ENCODE data around the gene NADSYN1. TPM values are rescaled to one million over a fixed set of nuclear protein-coding genes. Genes with fewer than 3 reads are reported as not detected.

NADSYN1 gene
- total and polyA plus RNA-seq, 2 donors from 2014 or later: 34.9 to 72.9 TPM

DNA sequence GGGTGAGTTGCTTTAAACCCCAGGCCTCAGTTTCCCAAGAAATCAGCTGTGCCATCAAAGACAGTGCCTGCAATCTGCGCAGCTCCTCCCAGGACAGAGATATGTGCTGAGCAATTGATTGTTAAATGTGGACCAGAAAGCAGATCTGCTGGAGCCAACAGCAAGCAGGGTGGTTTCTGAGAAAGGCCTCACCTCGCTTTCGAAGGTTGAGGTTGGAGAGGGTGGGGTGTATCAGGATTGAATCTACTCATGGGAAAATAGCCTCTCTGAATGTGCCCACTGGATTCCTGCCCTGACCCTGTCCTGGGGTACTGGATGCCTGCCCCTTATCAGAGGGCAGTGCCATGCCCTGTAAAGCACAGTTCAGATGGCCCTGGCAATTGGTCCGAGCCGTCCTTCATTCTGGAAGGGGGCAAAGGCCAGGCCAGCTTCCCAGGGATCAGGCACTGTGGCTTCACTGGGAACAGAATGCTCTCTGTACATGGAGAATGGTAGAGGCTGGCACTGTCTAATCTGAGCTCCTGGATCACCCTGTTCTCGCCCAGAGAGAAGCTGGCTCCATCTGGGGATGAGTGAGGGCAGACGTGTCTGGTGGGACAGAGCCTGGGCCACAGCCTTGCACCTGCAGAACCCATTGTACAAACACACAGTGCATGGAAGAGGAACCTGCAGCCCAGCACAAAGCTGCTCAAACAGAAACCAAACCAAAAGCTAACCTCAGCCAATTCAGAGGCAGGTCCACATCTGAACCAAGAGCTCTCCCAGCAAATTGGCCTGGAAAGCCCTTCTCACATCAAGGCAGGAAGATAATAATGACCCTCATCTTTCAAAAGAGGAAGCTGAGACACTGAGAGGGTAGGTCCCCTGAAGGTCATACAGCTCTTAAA, 20.0 kb upstream of the NADSYN1 start:
- Histone ChIP-seq H3K4me3 (ENCODE audit: low read length in 3 of 3) (no peak overlapping the region), H3K9ac (ENCODE audit: low read length in 3 of 3) (no peak overlapping the region), H3K36me3 (ENCODE audit: control insufficient read depth in 2 of 3, insufficient read depth in 3 of 3, low read length in 3 of 3) (no peaks in the 10 kb centered on the region), H3K4me1 (ENCODE audit: control insufficient read depth in 2 of 3, insufficient read depth in 2 of 3, low read depth in 1 of 3, low read length in 3 of 3) (no peaks in the 10 kb centered on the region), H3K27ac (ENCODE audit: low read depth in 2 of 2, low read length in 2 of 2) (no peak overlapping the region), H3K27me3 (ENCODE audit: control insufficient read depth, insufficient read depth, low read length) (no peaks in the 10 kb centered on the region), H3K9me3 (ENCODE audit: control insufficient read depth in 2 of 3, insufficient read depth in 1 of 3, low read length in 3 of 3) (no peaks in the 10 kb centered on the region)
- DNase-seq (no peak), FAIRE-seq (no peak)
- intact Hi-C loops (cut with DNase I): no loop called here
- TF ChIP-seq, protein P1, sequence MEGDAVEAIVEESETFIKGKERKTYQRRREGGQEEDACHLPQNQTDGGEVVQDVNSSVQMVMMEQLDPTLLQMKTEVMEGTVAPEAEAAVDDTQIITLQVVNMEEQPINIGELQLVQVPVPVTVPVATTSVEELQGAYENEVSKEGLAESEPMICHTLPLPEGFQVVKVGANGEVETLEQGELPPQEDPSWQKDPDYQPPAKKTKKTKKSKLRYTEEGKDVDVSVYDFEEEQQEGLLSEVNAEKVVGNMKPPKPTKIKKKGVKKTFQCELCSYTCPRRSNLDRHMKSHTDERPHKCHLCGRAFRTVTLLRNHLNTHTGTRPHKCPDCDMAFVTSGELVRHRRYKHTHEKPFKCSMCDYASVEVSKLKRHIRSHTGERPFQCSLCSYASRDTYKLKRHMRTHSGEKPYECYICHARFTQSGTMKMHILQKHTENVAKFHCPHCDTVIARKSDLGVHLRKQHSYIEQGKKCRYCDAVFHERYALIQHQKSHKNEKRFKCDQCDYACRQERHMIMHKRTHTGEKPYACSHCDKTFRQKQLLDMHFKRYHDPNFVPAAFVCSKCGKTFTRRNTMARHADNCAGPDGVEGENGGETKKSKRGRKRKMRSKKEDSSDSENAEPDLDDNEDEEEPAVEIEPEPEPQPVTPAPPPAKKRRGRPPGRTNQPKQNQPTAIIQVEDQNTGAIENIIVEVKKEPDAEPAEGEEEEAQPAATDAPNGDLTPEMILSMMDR (IDR thresholded peaks at IDR 0.05; ENCODE audit: borderline replicate concordance, extremely low read depth, insufficient read depth): no peak

DNA sequence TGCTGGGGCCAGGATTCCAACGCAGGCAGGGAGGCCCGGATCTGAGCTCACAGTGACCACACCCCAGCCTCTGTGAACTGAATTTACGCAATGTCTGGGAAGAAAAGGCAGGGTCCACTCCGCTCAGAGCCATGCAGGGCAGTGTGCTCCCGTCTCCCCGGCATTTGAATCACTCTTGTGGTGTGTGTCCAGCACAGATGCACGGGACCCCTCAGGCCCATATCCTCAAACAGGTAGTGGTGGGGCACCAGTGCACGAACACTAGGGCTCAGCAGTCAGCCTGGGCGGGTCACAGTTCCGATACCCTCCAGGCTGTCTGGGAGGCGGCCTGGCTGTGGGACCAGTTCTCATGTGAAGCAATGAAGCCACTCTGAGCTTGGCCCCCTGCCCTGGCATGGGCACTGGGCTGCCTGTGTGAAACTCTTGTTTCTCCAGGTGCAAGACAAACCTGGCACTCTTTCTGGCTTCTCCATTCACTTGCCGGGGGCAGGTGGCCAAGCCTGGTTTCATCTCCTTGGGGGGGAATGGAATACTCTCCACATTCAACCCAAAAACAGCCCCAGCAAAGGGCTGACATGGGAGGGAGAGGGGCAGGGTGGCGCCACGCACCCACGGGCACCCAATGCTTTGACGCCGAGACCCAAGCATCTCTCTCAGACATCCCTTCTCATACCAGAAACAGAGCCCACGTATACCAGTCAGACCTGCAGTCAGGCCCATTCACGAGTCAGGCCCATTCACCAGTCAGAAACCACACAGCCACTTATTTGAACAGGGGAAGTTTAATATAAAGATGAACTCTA, 19.2 kb upstream of the NADSYN1 start:
- TF ChIP-seq, protein P1 (IDR thresholded peaks at IDR 0.05; ENCODE audit: borderline replicate concordance, extremely low read depth, insufficient read depth): no peak
- no peaks in the 10 kb centered on the region for H3K36me3 ChIP-seq (ENCODE audit: control insufficient read depth in 2 of 3, insufficient read depth in 3 of 3, low read length in 3 of 3)
- no peaks in the 10 kb centered on the region for H3K27me3 ChIP-seq (ENCODE audit: control insufficient read depth, insufficient read depth, low read length)
- no peak overlapping the region for H3K9ac ChIP-seq (ENCODE audit: low read length in 3 of 3)
- H3K27ac ChIP-seq (ENCODE audit: low read depth in 2 of 2, low read length in 2 of 2): no peak overlapping the region
- FAIRE-seq: no peak
- no peak overlapping the region for H3K4me3 ChIP-seq (ENCODE audit: low read length in 3 of 3)
- H3K9me3 ChIP-seq (ENCODE audit: control insufficient read depth in 2 of 3, insufficient read depth in 1 of 3, low read length in 3 of 3): no peaks in the 10 kb centered on the region
- H3K4me1 ChIP-seq (ENCODE audit: control insufficient read depth in 2 of 3, insufficient read depth in 2 of 3, low read depth in 1 of 3, low read length in 3 of 3): no peaks in the 10 kb centered on the region
- no peak for DNase-seq
- intact Hi-C loops (cut with DNase I): no loop called here

DNA sequence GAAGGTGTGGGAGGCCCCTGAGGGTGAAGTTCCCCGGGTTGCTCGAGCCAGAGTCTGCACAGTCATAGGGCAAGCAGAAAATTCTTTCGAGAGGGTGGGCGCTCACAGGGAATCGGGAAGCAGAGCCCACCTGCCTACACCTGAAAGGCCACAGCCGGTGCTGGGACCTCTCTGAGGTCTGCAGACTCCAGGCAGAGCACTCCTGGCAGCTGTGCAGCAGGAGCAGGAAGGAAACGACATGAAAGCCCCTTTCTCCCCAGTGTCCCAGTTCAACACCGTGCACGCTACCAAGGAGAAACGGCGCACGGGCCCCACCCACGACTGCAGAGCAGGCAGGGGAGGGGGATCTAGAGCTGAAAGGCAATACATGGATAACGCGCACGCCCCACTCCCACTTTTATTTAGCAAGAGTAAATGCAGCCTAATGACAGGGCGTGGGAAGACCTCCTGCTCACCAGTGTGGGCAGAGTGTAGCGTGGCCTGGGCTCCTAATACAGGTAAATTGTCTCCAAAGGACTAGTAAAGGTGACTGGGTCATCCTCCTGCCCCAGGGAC, 18.4 kb upstream of the NADSYN1 start:
- FAIRE-seq (no peak), DNase-seq (no peak)
- intact Hi-C loops (cut with DNase I): no loop called here
- Histone ChIP-seq H3K9me3 (ENCODE audit: control insufficient read depth in 2 of 3, insufficient read depth in 1 of 3, low read length in 3 of 3) (no peaks in the 10 kb centered on the region), H3K27ac (ENCODE audit: low read depth in 2 of 2, low read length in 2 of 2) (no peak overlapping the region), H3K4me3 (ENCODE audit: low read length in 3 of 3) (no peak overlapping the region), H3K9ac (ENCODE audit: low read length in 3 of 3) (no peak overlapping the region), H3K27me3 (ENCODE audit: control insufficient read depth, insufficient read depth, low read length) (no peaks in the 10 kb centered on the region), H3K4me1 (ENCODE audit: control insufficient read depth in 2 of 3, insufficient read depth in 2 of 3, low read depth in 1 of 3, low read length in 3 of 3) (no peaks in the 10 kb centered on the region), H3K36me3 (ENCODE audit: control insufficient read depth in 2 of 3, insufficient read depth in 3 of 3, low read length in 3 of 3) (peaks cover 0 to 5% (median 0%) of the 10 kb centered on the region in 3 donors)
- TF ChIP-seq, protein P1 (IDR thresholded peaks at IDR 0.05; ENCODE audit: borderline replicate concordance, extremely low read depth, insufficient read depth): no peak
